Lower lobe of right lung (tissue), 2 donors: ENCODE data around the gene ING5. TPM values are rescaled to one million over a fixed set of nuclear protein-coding genes. Genes with fewer than 3 reads are reported as not detected.

Experiments
- ATAC-seq, 2 donors: fragments of 200-7000 bp; cut with Tn5 transposase; one replicate each; pipeline ENCODE4 v1.9.1; 2020 to 2022; ENCODE audit warnings: mild to moderate bottlenecking in 2 of 2, moderate library complexity in 2 of 2
- DNase-seq: peaks from one replicate; pipeline ENCODE4 v3.0.0-alpha.2; 2020
- H3K27ac ChIP-seq: fragments of 200-600 bp; one replicate; pipeline ENCODE4 v1.8.0; 2022
- H3K27me3 ChIP-seq: fragments of 200-600 bp; one replicate; pipeline ENCODE4 v1.8.0; 2022; ENCODE audit warnings: low read depth
- H3K36me3 ChIP-seq: fragments of 200-600 bp; one replicate; pipeline ENCODE4 v1.8.0; 2022; ENCODE audit warnings: mild to moderate bottlenecking
- H3K4me1 ChIP-seq: fragments of 200-600 bp; one replicate; pipeline ENCODE4 v1.8.0; 2022
- H3K4me3 ChIP-seq: fragments of 200-600 bp; one replicate; pipeline ENCODE4 v1.8.0; 2022; ENCODE audit warnings: mild to moderate bottlenecking
- H3K9me3 ChIP-seq: fragments of 200-600 bp; one replicate; pipeline ENCODE4 v1.8.0; 2022
- CTCF ChIP-seq: fragments of 200-600 bp; IDR thresholded peaks from one replicate; pipeline ENCODE4 v1.8.0; 2022; ENCODE audit warnings: antibody characterized with exemption, mild to moderate bottlenecking
- intact Hi-C: fragments of 100-400 bp; cut with DNase I; formaldehyde crosslinking; loops from one replicate; pipeline ENCODE4 v1.11.0; 2022
- total RNA-seq: library from RNA; stranded (reverse); fragmentation: NEBNext Ultra II Directional; extraction: Animal tissue kit (Norgen Biotek cat#: 25700); gene quantifications from one replicate; pipeline ENCODE4 v1.2.1, GENCODE V29; 2021
- donor health status: DM: no; HTN: yes; CAD: no; lungs with severe emphysema.

ING5 gene
- total RNA-seq, 1 donor from 2014 or later = 36.5 TPM

GRCh38 chr2:241763551-241764274 lies 61.9 kb downstream of the ING5 start:
- no peaks in the 10 kb centered on the region for H3K4me1 ChIP-seq
- H3K27ac ChIP-seq = no peak overlapping the region
- no peak overlapping the region for H3K4me3 ChIP-seq
- TF ChIP-seq CTCF = no peak
- intact Hi-C loops = no loop called here
- ATAC-seq = peak; percentile 9 to 12
- H3K36me3 ChIP-seq = peaks cover 9% of the 10 kb centered on the region
- no peaks in the 10 kb centered on the region for H3K27me3 ChIP-seq
- DNase-seq = no peak
- no peaks in the 10 kb centered on the region for H3K9me3 ChIP-seq

GRCh38 chr2:241764275-241765241 lies 62.7 kb downstream of the ING5 start:
- DNase-seq = no peak
- TF ChIP-seq CTCF = no peak
- H3K9me3 ChIP-seq = no peaks in the 10 kb centered on the region
- H3K4me1 ChIP-seq = no peaks in the 10 kb centered on the region
- H3K4me3 ChIP-seq = no peak overlapping the region
- intact Hi-C loops = no loop called here
- no peak overlapping the region for H3K27ac ChIP-seq
- no peaks in the 10 kb centered on the region for H3K27me3 ChIP-seq
- peaks cover 4% of the 10 kb centered on the region for H3K36me3 ChIP-seq
- ATAC-seq = no peak

- H3K36me3 ChIP-seq = no peaks in the 10 kb centered on the region
- no peak for TF ChIP-seq CTCF
- ATAC-seq (no peak), DNase-seq (no peak)
- H3K27me3 ChIP-seq = peaks cover 6% of the 10 kb centered on the region
- no peak overlapping the region for H3K27ac ChIP-seq
- H3K4me1 ChIP-seq = peaks cover 5% of the 10 kb centered on the region
- no peak overlapping the region for H3K4me3 ChIP-seq
- intact Hi-C loops = no loop called here
- no peaks in the 10 kb centered on the region for H3K9me3 ChIP-seq
Measured at GRCh38 chr2:241767464-241768250, 65.8 kb downstream of the ING5 start.

GRCh38 chr2:241768251-241768711 lies 66.4 kb downstream of the ING5 start:
- no peak for TF ChIP-seq CTCF
- Histone ChIP-seq H3K9me3 (no peaks in the 10 kb centered on the region), H3K4me1 (peaks cover 5% of the 10 kb centered on the region), H3K36me3 (no peaks in the 10 kb centered on the region), H3K27me3 (peaks cover 9% of the 10 kb centered on the region), H3K4me3 (no peak overlapping the region), H3K27ac (no peak overlapping the region)
- ATAC-seq (peak in 1 of 2 donors; percentile 4), DNase-seq (no peak)
- intact Hi-C loops = no loop called here

- intact Hi-C loops = no loop called here
- ATAC-seq (no peak), DNase-seq (no peak)
- Histone ChIP-seq H3K9me3 (no peaks in the 10 kb centered on the region), H3K36me3 (no peaks in the 10 kb centered on the region), H3K4me3 (no peak overlapping the region), H3K4me1 (peaks cover 5% of the 10 kb centered on the region), H3K27ac (no peak overlapping the region), H3K27me3 (peaks cover 15% of the 10 kb centered on the region)
- no peak for TF ChIP-seq CTCF
Measured at GRCh38 chr2:241768850-241769249, 67.0 kb downstream of the ING5 start.
